Osteoblast (primary cell): Measurements from ENCODE around the gene ATG4D. TPM values are rescaled to one million over a fixed set of nuclear protein-coding genes. Genes with fewer than 3 reads are reported as not detected.

ENCODE experiments used
- DNase-seq: peaks from one replicate; pipeline ENCODE4 v3.0.0; 2011; ENCODE audit warnings: low spot score, mixed read lengths; ENCODE audit not compliant: insufficient read length; ENCODE audit errors: missing footprints
- H2AFZ ChIP-seq: 2 replicates; pipeline ENCODE4 v1.6.0; 2011; ENCODE audit warnings: mild to moderate bottlenecking, low read length
- H3K27ac ChIP-seq: 2 replicates; pipeline ENCODE4 v1.5.1; 2011; ENCODE audit warnings: mild to moderate bottlenecking, low read depth, low read length, moderate library complexity
- H3K27me3 ChIP-seq: 2 replicates; pipeline ENCODE4 v1.6.0; 2012; ENCODE audit warnings: mild to moderate bottlenecking, control low read depth, inconsistent platforms, low read length, moderate library complexity; ENCODE audit not compliant: insufficient read depth
- H3K36me3 ChIP-seq: 2 replicates; pipeline ENCODE4 v1.5.1; 2011; ENCODE audit warnings: mild to moderate bottlenecking, low read length, control low read depth, moderate library complexity; ENCODE audit not compliant: insufficient read depth
- H3K4me1 ChIP-seq: 2 replicates; pipeline ENCODE4 v1.5.1; 2011; ENCODE audit warnings: mild to moderate bottlenecking, low read length, control low read depth, moderate library complexity; ENCODE audit not compliant: insufficient read depth
- H3K4me2 ChIP-seq: 2 replicates; pipeline ENCODE4 v1.6.0; 2011; ENCODE audit warnings: mild to moderate bottlenecking, low read length; ENCODE audit not compliant: insufficient read depth
- H3K4me3 ChIP-seq: fragments of 200-600 bp; sonication (generic); 3 replicates; pipeline ENCODE4 v1.5.1; 2012; ENCODE audit warnings: mild to moderate bottlenecking, low read length, inconsistent platforms; ENCODE audit not compliant: insufficient read depth
- H3K79me2 ChIP-seq: 2 replicates; pipeline ENCODE4 v1.6.0; 2012; ENCODE audit warnings: mild to moderate bottlenecking, low read length, control low read depth, inconsistent platforms; ENCODE audit not compliant: insufficient read depth
- H3K9me3 ChIP-seq: 2 replicates; pipeline ENCODE4 v1.5.1; 2011; ENCODE audit warnings: low read depth, low read length, control low read depth
- H4K20me1 ChIP-seq: 2 replicates; pipeline ENCODE4 v1.6.0; 2012; ENCODE audit warnings: mild to moderate bottlenecking, low read length, control low read depth; ENCODE audit not compliant: insufficient read depth
- total RNA-seq: library from RNA; depleted of rRNA; stranded (reverse); fragments of >200 nt; gene quantifications from 2 replicates; pipeline ENCODE4 v1.2.3, GENCODE V29; 2012
- TF ChIP-seq, protein P1 (sequence below): IDR thresholded peaks from 2 replicates; pipeline ENCODE4 v1.5.1; 2011; ENCODE audit warnings: mild to moderate bottlenecking, low read depth, low read length, moderate library complexity; ENCODE audit errors: extremely low read depth

ATG4D gene
- total RNA-seq, 1 donor = 11.6 TPM

DNA sequence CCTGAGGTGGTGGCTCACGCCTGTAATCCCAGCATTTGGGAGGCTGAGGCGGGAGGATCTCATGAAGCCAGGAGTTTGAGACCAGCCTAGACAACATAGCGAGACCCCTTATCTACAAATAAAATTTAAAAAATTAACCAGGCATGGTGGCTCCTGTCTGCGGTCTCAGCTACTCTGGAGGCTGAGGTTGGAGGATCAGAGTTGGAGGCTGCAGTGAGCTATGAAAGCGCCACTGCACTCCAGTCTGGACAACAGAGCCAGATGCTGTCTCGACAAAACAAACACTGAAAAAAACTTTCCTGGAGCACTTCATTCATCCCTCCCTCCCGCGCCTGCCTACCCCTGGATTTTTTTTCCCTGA is 665 bp upstream of the ATG4D start:
- H2AFZ ChIP-seq = no peak overlapping the region
- TF ChIP-seq, protein P1, sequence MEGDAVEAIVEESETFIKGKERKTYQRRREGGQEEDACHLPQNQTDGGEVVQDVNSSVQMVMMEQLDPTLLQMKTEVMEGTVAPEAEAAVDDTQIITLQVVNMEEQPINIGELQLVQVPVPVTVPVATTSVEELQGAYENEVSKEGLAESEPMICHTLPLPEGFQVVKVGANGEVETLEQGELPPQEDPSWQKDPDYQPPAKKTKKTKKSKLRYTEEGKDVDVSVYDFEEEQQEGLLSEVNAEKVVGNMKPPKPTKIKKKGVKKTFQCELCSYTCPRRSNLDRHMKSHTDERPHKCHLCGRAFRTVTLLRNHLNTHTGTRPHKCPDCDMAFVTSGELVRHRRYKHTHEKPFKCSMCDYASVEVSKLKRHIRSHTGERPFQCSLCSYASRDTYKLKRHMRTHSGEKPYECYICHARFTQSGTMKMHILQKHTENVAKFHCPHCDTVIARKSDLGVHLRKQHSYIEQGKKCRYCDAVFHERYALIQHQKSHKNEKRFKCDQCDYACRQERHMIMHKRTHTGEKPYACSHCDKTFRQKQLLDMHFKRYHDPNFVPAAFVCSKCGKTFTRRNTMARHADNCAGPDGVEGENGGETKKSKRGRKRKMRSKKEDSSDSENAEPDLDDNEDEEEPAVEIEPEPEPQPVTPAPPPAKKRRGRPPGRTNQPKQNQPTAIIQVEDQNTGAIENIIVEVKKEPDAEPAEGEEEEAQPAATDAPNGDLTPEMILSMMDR = no peak
- DNase-seq = no peak
- peaks cover 4% of the 10 kb centered on the region for H3K27me3 ChIP-seq
- H3K36me3 ChIP-seq = peaks cover 4% of the 10 kb centered on the region
- H3K9me3 ChIP-seq = no peaks in the 10 kb centered on the region
- H3K27ac ChIP-seq = no peak overlapping the region
- H4K20me1 ChIP-seq = peaks cover 4% of the 10 kb centered on the region
- H3K4me3 ChIP-seq = peak overlapping the region; percentile 89
- peaks cover 8% of the 10 kb centered on the region for H3K4me1 ChIP-seq
- peak overlapping the region; percentile 81 for H3K4me2 ChIP-seq
- H3K79me2 ChIP-seq = peaks cover 24% of the 10 kb centered on the region

GRCh38 chr19:10544242-10544752 is 593 bp downstream of the ATG4D start:
- no peak for DNase-seq
- TF ChIP-seq, protein P1 = no peak
- peaks cover 8% of the 10 kb centered on the region for H3K4me1 ChIP-seq
- peaks cover 8% of the 10 kb centered on the region for H3K36me3 ChIP-seq
- H3K4me2 ChIP-seq = peak overlapping the region; percentile 81
- no peaks in the 10 kb centered on the region for H3K27me3 ChIP-seq
- H2AFZ ChIP-seq = peak overlapping the region; percentile 81
- no peaks in the 10 kb centered on the region for H3K9me3 ChIP-seq
- H3K4me3 ChIP-seq = peak overlapping the region; percentile 89
- peaks cover 24% of the 10 kb centered on the region for H3K79me2 ChIP-seq
- peaks cover 4% of the 10 kb centered on the region for H4K20me1 ChIP-seq
- peak overlapping the region; percentile 61 for H3K27ac ChIP-seq

DNA sequence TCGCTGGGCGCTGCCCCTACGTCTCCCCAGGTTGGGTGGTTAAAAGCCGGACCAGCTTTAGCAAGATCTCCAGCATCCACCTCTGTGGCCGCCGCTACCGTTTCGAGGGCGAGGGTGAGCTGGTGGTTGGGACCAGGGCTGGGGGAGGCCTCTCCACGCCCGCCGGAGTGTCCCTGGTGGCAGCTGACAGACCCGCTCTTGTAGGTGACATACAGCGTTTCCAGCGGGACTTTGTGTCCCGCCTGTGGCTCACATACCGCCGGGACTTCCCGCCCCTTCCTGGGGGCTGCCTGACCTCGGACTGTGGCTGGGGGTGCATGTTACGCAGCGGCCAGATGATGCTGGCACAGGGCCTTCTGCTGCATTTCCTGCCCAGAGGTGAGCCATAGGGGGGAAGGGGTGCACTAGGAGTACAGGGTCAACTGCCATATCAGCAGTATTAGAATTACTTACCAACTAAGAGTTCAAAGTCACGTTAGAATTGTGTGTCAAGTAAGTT is 1.1 kb downstream of the ATG4D start:
- Histone ChIP-seq H2AFZ (peak overlapping the region; percentile 81), H3K4me3 (peak overlapping the region; percentile 89), H3K4me2 (peak overlapping the region; percentile 81), H3K4me1 (peaks cover 8% of the 10 kb centered on the region), H3K27ac (no peak overlapping the region), H3K79me2 (peaks cover 24% of the 10 kb centered on the region), H3K36me3 (peaks cover 8% of the 10 kb centered on the region), H4K20me1 (peaks cover 4% of the 10 kb centered on the region), H3K27me3 (no peaks in the 10 kb centered on the region), H3K9me3 (no peaks in the 10 kb centered on the region)
- TF ChIP-seq, protein P1 = no peak
- DNase-seq = peak; percentile 66

DNA sequence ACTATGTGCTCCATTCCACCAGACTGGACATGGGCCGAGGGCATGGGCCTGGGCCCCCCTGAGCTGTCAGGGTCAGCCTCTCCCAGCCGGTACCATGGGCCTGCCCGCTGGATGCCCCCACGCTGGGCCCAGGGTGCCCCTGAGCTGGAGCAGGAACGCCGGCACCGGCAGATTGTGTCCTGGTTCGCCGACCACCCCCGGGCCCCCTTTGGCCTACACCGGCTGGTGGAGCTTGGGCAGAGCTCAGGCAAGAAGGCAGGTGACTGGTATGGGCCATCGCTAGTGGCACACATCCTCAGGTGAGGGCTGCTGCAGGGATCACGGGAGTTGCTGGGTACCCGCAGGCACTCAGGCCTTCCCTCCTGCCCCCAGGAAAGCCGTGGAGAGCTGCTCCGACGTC is 3.1 kb downstream of the ATG4D start:
- Histone ChIP-seq H4K20me1 (peaks cover 4% of the 10 kb centered on the region), H3K27me3 (no peaks in the 10 kb centered on the region)
- TF ChIP-seq, protein P1 = no peak

More for the DNA sequence above, 3.1 kb downstream of the ATG4D start:
- H2AFZ ChIP-seq = no peak overlapping the region
- H3K4me1 ChIP-seq = peaks cover 8% of the 10 kb centered on the region
- H3K36me3 ChIP-seq = peaks cover 8% of the 10 kb centered on the region
- peaks cover 24% of the 10 kb centered on the region for H3K79me2 ChIP-seq
- H3K27ac ChIP-seq = no peak overlapping the region
- peak; percentile 37 for DNase-seq
- H3K4me3 ChIP-seq = no peak overlapping the region
- no peak overlapping the region for H3K4me2 ChIP-seq
- H3K9me3 ChIP-seq = no peaks in the 10 kb centered on the region
